IPS DF 4.7 (cell line): ENCODE results near the gene SMCHD1.

Experiments used
- DNase-seq: peaks from one replicate; pipeline ENCODE4 v3.0.0-alpha.2; 2013; ENCODE audit warnings: low spot score; ENCODE audit errors: extremely low read depth

Gene SMCHD1

GRCh38 chr18:2655178-2655953 lies at the start of gene SMCHD1:
TSS of gene SMCHD1 (plus strand) at chr18:2655726. CDS start at chr18:2656076, 350 bp downstream.
- DNase-seq = no peak

GRCh38 chr18:2606335-2606734 lies 49.2 kb upstream of the SMCHD1 start:
- DNase-seq = no peak

- no peak for DNase-seq
Measured at GRCh38 chr18:2609604-2610003, 45.9 kb upstream of the SMCHD1 start.

- no peak for DNase-seq
Measured at GRCh38 chr18:2610549-2610948, 45.0 kb upstream of the SMCHD1 start.

GRCh38 chr18:2612996-2613395 lies 42.5 kb upstream of the SMCHD1 start:
- DNase-seq = no peak

GRCh38 chr18:2617401-2617998 lies 38.0 kb upstream of the SMCHD1 start:
- no peak for DNase-seq

- no peak for DNase-seq
Measured at GRCh38 chr18:2618009-2618408, 37.5 kb upstream of the SMCHD1 start.

GRCh38 chr18:2625217-2625616 lies 30.3 kb upstream of the SMCHD1 start:
- no peak for DNase-seq

- no peak for DNase-seq
Measured at GRCh38 chr18:2627821-2628276, 27.7 kb upstream of the SMCHD1 start.

GRCh38 chr18:2629003-2629402 lies 26.5 kb upstream of the SMCHD1 start:
- DNase-seq = no peak

- DNase-seq = no peak
Measured at GRCh38 chr18:2635586-2635985, 19.9 kb upstream of the SMCHD1 start.

GRCh38 chr18:2636126-2636631 lies 19.3 kb upstream of the SMCHD1 start:
- DNase-seq = no peak

- DNase-seq = no peak
Measured at GRCh38 chr18:2641638-2642037, 13.9 kb upstream of the SMCHD1 start.

- no peak for DNase-seq
Measured at GRCh38 chr18:2642771-2643170, 12.8 kb upstream of the SMCHD1 start.

GRCh38 chr18:2644535-2644934 lies 11.0 kb upstream of the SMCHD1 start:
- no peak for DNase-seq

- no peak for DNase-seq
Measured at GRCh38 chr18:2651981-2652380, 3.5 kb upstream of the SMCHD1 start.

- no peak for DNase-seq
Measured at GRCh38 chr18:2653467-2653866, 2.1 kb upstream of the SMCHD1 start.

- DNase-seq = no peak
Measured at GRCh38 chr18:2654169-2654927, 1.2 kb upstream of the SMCHD1 start.

- no peak for DNase-seq
Measured at GRCh38 chr18:2654928-2655177, 673 bp upstream of the SMCHD1 start.

- DNase-seq = no peak
Measured at GRCh38 chr18:2655954-2656236, 369 bp downstream of the SMCHD1 start.

- DNase-seq = no peak
Measured at GRCh38 chr18:2656237-2656980, 883 bp downstream of the SMCHD1 start.

GRCh38 chr18:2656981-2657512 lies 1.5 kb downstream of the SMCHD1 start:
- DNase-seq = no peak
